SK-MEL-5 (cell line): ENCODE measurements around the gene YY2. TPM values are rescaled to one million over a fixed set of nuclear protein-coding genes. Genes with fewer than 3 reads are reported as not detected.
"Not testable (repeated sequence)": the region's sequence is repeated elsewhere in the genome, so short reads cannot be mapped to it uniquely, and the experiment has no call there.

Experiments used
- DNase-seq: peaks from one replicate; pipeline ENCODE4 v3.0.0-alpha.2; 2016; ENCODE audit warnings: low read depth, low spot score
- in situ Hi-C: cut with HindIII; loops from 2 replicates; pipeline ENCODE4 v1.10.0; 2016; ENCODE audit warnings: low sequenced_read_pairs, high pct_unique_total_duplicates, low pct_unique_long_range_greater_than_20kb
- small RNA-seq, 2 experiments: library from RNA; depleted of rRNA; stranded (forward); fragments of <200 nt; gene quantifications; one replicate each; pipeline ENCODE3, GENCODE V24; 2014
- total RNA-seq: library from RNA; depleted of rRNA; stranded (reverse); fragments of >200 nt; shearing (Covaris generic); gene quantifications from 2 replicates; pipeline ENCODE4 v1.2.3, GENCODE V29; 2014; rRNA removed

The YY2 gene
- total RNA-seq, 1 experiment from 2014 or later: 2.4 TPM

- in situ Hi-C loops: no loop called here
- DNase-seq: no peak
Observed at GRCh38 chrX:21863241-21863640, 7.5 kb downstream of the YY2 start.

- DNase-seq: no peak
- in situ Hi-C loops: no loop called here
Observed at GRCh38 chrX:21865436-21865835, 9.6 kb downstream of the YY2 start.

GRCh38 chrX:21870494-21870893, 14.7 kb downstream of the YY2 start:
- no peak for DNase-seq
- in situ Hi-C loops: no loop called here

GRCh38 chrX:21873063-21873775, 17.4 kb downstream of the YY2 start:
- in situ Hi-C loops: no loop called here
- DNase-seq: no peak

GRCh38 chrX:21874182-21874581, 18.4 kb downstream of the YY2 start:
- DNase-seq, in situ Hi-C loops: not testable (repeated sequence)

GRCh38 chrX:21875013-21875412, 19.2 kb downstream of the YY2 start:
- DNase-seq: no peak
- in situ Hi-C loops: no loop called here

GRCh38 chrX:21881881-21882574, 26.2 kb downstream of the YY2 start:
- no peak for DNase-seq
- in situ Hi-C loops: no loop called here

GRCh38 chrX:21883258-21883657, 27.5 kb downstream of the YY2 start:
- in situ Hi-C loops: no loop called here
- peak; percentile 98 for DNase-seq

GRCh38 chrX:21885568-21885967, 29.8 kb downstream of the YY2 start:
- DNase-seq: peak; percentile 42
- in situ Hi-C loops: no loop called here

GRCh38 chrX:21905313-21905712, 49.5 kb downstream of the YY2 start:
- no peak for DNase-seq
- in situ Hi-C loops: no loop called here

GRCh38 chrX:21905953-21906352, 50.2 kb downstream of the YY2 start:
- in situ Hi-C loops: no loop called here
- no peak for DNase-seq

GRCh38 chrX:21907260-21907659, 51.5 kb downstream of the YY2 start:
- no peak for DNase-seq
- in situ Hi-C loops: no loop called here

Small RNA genes lying within 50 kb of the gene (small RNA-seq; reads per million reads assigned to genes)
- 0 reads per million in 2 experiments for gene U73479.1

Other genes starting within 250 kb of the YY2 start
- not detected in 2 replicates for gene KLHL34, start 197.7 kb upstream of the YY2 start, total RNA-seq
- 8.9 and 9.3 TPM in 2 replicates for gene SMPX, start 97.9 kb upstream of the YY2 start, total RNA-seq
- gene MBTPS2, start 16.4 kb upstream of the YY2 start, total RNA-seq: 19.6 and 20.0 TPM in 2 replicates
- 792 and 838 TPM in 2 replicates for gene SMS, start 84.7 kb downstream of the YY2 start, total RNA-seq
- 0.16 and 0.32 TPM in 2 replicates for gene PHEX, start 176.3 kb downstream of the YY2 start, total RNA-seq